Ramos (cell line): ENCODE data around the gene NDUFB1.

Source experiments
- in situ Hi-C: fragments of 300-500 bp; cut with MboI; formaldehyde crosslinking; loops from one replicate; pipeline ENCODE4 v1.14.3; 2022; ENCODE audit warnings: low sequenced_read_pairs; ENCODE audit not compliant: unreplicated experiment

The NDUFB1 gene

GRCh38 chr14:92121670-92122350, at the start of gene NDUFB1, which contains the start of gene CPSF2:
Gene NDUFB1 (minus strand): TSS chr14:92121706. CDS start chr14:92117637, 4,069 bp downstream.
Gene CPSF2 (plus strand): TSS chr14:92121969. CDS start chr14:92130985, 9,016 bp downstream.
- in situ Hi-C loops = no loop called here

- in situ Hi-C loops = no loop called here
Observed at GRCh38 chr14:92164958-92165357, 43.5 kb upstream of the NDUFB1 start.

DNA sequence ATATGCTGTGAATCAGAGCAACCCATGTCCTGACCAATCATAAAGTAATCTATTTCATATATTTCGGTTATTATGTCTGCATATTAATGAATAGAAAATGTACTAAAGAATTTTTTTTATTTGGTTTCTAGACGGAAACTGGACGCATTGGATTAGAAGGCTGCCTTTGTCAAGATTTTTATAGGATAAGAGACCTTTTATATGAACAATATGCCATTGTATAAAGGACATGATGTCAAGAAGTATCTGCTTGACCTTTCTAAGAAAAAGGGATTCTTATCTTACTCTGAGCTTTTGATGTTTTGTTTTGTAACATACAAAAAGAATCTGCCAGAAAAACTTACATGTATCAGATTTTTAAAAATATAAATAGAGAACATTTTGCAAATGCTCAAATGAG, 40.0 kb upstream of the NDUFB1 start:
- in situ Hi-C loops = no loop called here

- in situ Hi-C loops = no loop called here
Observed at GRCh38 chr14:92160619-92161018, 39.1 kb upstream of the NDUFB1 start.

- in situ Hi-C loops = no loop called here
Observed at GRCh38 chr14:92154283-92154942, 32.9 kb upstream of the NDUFB1 start.

GRCh38 chr14:92153581-92153980, 32.1 kb upstream of the NDUFB1 start:
- in situ Hi-C loops = no loop called here

DNA sequence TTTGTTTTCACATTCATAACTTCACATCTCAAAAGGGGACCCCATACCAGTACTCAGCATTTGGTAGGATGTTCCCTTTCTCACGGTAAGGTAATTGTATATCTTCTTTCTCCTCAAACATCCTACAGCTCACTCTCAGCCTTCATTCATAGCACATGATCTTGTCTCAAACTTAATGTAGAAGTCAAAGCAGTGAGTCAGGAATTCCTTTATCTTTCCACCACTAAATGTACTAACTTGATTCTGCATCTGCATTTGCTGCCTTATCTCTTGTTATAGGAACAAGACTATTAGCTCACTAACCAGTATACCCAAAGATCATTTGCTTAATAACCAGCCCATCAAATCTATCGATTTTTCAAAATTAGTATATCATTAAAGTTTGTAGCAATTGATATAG, 23.2 kb upstream of the NDUFB1 start:
- in situ Hi-C loops = no loop called here

GRCh38 chr14:92143962-92144361, 22.5 kb upstream of the NDUFB1 start:
- in situ Hi-C loops = no loop called here

DNA sequence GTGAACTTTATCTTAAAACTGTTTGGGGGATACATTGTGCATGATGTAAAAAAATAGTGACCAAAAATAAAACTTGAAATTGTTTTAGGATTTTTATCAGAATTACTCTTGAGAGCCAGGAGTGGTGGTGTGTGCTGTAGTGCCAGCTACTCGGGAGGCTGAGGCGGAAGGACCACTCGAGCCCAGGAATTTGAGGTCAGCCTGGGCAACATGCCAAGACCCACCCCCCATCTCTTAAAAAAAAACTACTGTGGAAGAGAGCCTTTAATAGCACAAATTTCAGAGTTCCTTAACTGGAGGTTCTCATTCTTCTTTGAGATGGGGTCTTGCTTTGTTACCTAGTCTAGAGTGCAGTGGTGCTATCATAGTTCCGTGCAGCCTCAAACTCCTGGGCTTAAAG, 21.8 kb upstream of the NDUFB1 start:
- in situ Hi-C loops = no loop called here

- in situ Hi-C loops = no loop called here
Observed at GRCh38 chr14:92135269-92135668, 13.8 kb upstream of the NDUFB1 start.

DNA sequence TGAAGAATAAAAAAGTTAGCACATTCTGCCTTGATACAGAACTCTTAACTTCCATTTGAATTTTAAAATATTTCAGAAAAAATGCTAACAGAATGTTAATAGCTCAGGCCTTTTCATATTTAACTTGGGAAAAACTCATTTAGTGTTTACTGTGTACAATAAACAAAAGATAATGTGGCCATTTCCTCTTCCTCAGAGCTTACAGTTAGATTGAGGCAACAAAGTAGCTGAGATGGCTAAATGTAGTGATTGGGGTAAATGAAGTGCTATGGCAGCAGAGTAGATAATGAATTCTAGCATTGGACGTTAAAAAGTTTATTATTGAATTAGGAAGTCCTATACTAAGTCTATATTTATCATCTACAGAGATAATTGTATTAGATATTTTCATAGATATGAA, 12.9 kb upstream of the NDUFB1 start:
- in situ Hi-C loops = no loop called here

- in situ Hi-C loops = no loop called here
Observed at GRCh38 chr14:92122761-92123160, 1.3 kb upstream of the NDUFB1 start.

DNA sequence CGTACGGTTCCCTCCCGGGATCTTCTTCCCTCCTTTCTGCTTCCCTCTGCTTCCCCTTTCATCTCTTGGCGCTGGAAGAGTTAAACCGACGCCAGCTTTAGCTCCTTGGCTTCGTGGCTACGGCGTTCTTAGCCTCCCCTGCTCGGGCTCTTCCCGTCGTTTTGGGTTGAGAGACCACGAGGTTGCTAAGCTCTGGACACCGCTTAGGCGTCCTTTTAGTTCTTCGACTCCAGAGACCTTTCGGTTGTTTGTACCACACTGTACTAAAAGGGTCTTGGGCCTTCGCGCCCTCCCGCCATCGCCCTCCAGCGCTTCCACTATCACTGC, 808 bp upstream of the NDUFB1 start:
- in situ Hi-C loops = no loop called here

- in situ Hi-C loops = no loop called here
Observed at GRCh38 chr14:92121207-92121669, 268 bp downstream of the NDUFB1 start.

DNA sequence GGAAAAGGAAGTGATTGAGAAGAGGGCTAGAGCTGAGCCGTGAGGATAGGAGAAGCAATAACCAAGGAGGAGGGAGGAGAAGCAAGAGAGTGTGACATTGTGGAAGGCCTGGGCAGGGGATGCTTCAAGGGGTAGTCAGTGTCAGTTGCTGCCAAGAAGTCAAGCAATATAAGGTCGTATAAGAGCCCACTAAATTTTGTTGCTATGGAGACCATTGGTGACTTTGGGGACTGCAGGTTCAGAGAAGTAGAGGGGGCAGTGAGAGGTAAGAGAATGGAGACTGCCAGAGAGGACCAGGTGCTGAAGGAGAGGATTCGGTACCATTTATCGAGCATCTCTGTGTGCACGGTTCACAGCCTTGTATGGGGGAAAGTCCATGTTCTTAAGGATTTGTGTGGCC, 12.0 kb downstream of the NDUFB1 start:
- in situ Hi-C loops = no loop called here

GRCh38 chr14:92108345-92109254, 12.9 kb downstream of the NDUFB1 start:
- in situ Hi-C loops = no loop called here

- in situ Hi-C loops = no loop called here
Observed at GRCh38 chr14:92106143-92106926, 15.2 kb downstream of the NDUFB1 start, which contains the start of gene ATXN3. Gene ATXN3 (minus strand): TSS chr14:92106582. CDS start chr14:92106552, 30 bp downstream.

- in situ Hi-C loops = no loop called here
Observed at GRCh38 chr14:92105893-92106142, 15.7 kb downstream of the NDUFB1 start.

DNA sequence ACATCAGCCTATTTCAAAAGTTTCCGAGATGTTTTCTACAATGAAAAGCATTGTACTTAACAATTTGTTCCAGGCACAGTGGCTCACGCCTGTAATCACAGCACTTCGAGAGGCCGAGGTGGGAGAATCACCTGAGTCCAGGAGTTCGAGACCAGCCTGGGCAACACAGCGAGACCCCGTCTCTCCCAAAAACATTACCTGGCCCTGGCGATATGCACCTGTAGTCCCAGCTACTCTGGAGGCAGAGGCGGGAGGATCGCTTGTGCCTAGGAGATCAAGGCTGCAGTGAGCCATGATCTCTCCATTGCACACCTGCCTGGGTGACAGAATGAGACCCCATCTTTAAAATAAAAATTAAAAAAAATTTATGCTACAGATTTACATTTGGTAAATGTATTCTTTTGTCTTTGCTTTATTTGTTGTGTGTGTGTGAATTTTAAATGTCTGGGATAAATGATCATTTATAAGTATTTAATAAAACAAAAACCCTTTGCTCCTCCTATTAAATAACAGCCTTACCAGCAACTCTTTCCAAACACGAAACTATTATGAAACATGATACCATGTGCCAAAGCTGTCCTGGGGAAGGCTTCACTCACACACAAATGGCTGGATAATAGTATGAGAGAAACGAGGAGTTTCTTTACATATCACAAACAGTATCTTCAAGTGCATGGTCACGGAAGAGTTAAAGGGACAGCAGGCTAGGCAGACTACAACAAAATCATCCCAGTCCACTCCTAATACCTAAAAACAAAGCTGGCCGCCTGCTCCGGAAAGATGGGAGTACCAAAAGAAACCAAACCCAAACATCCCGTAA, 16.2 kb downstream of the NDUFB1 start:
- in situ Hi-C loops = no loop called here
